OCI-LY7 (cell line): ENCODE measurements around the gene THOP1. TPM values are rescaled to one million over a fixed set of nuclear protein-coding genes. Genes with fewer than 3 reads are reported as not detected.
A peak's percentile ranks its signal among the peaks of the same experiment; 100 is the strongest.

ENCODE experiments used
- BruUV-seq: library from RNA; stranded (reverse); fragments of 400-500 nt; replicated peaks from 2 replicates; lab custom pipeline; 2021; lab: Mats Ljungman, UMichigan
- CTCF ChIA-PET: fragments of 300-600 bp; sonication (Branson Sonifier 250); formaldehyde crosslinking; loops from one replicate; lab custom pipeline; 2022; ENCODE audit warnings: antibody characterized with exemption; ENCODE audit not compliant: unreplicated experiment; lab: Charles Lee
- POLR2A ChIA-PET: fragments of 300-600 bp; sonication (Branson Sonifier 250); formaldehyde crosslinking; loops from one replicate; lab custom pipeline; 2022; ENCODE audit warnings: antibody characterized with exemption; lab: Charles Lee
- DNase-seq: peaks from one replicate; pipeline ENCODE4 v3.0.0-alpha.2; 2015; ENCODE audit warnings: low spot score
- H2AFZ ChIP-seq: fragments of 200-600 bp; sonication (generic), shearing (Covaris generic); 2 replicates; pipeline ENCODE4 v1.6.1; 2014; ENCODE audit warnings: mild to moderate bottlenecking, antibody characterized with exemption, low read length, moderate library complexity
- H3K27ac ChIP-seq: fragments of 200-600 bp; sonication (generic); 2 replicates; pipeline ENCODE4 v1.5.1; 2014; ENCODE audit warnings: mixed run types, low read depth, mild to moderate bottlenecking, moderate library complexity, low read length, inconsistent platforms; ENCODE audit not compliant: poor library complexity, severe bottlenecking
- H3K36me3 ChIP-seq: fragments of 200-600 bp; sonication (generic); 2 replicates; pipeline ENCODE4 v1.6.1; 2014; ENCODE audit warnings: mild to moderate bottlenecking, antibody characterized with exemption, low read length, moderate library complexity, mixed read lengths; ENCODE audit not compliant: insufficient read depth
- H3K4me1 ChIP-seq: fragments of 200-600 bp; sonication (generic); 2 replicates; pipeline ENCODE4 v1.5.1; 2014; ENCODE audit warnings: mild to moderate bottlenecking, low read length; ENCODE audit not compliant: insufficient read depth, poor library complexity, severe bottlenecking
- H3K4me2 ChIP-seq: fragments of 200-600 bp; sonication (generic); 2 replicates; pipeline ENCODE4 v1.6.1; 2014; ENCODE audit warnings: mild to moderate bottlenecking, low read length
- H3K4me3 ChIP-seq: fragments of 200-600 bp; sonication (generic); 2 replicates; pipeline ENCODE4 v1.5.1; 2014; ENCODE audit warnings: mild to moderate bottlenecking, low read depth, low read length; ENCODE audit not compliant: poor library complexity, severe bottlenecking
- H3K79me2 ChIP-seq: fragments of 200-600 bp; sonication (generic); 2 replicates; pipeline ENCODE4 v1.6.1; 2016; ENCODE audit warnings: low read depth, mild to moderate bottlenecking, low read length, moderate library complexity, mixed read lengths; ENCODE audit not compliant: insufficient read depth
- H3K9me2 ChIP-seq: fragments of 200-600 bp; sonication (generic); 2 replicates; pipeline ENCODE4 v1.6.1; 2016; ENCODE audit warnings: mild to moderate bottlenecking, low read length, mixed read lengths; ENCODE audit not compliant: insufficient read depth
- H3K9me3 ChIP-seq: fragments of 200-600 bp; sonication (generic); 2 replicates; pipeline ENCODE4 v1.6.1; 2014; ENCODE audit warnings: mild to moderate bottlenecking, mixed run types, low read length, mixed read lengths
- H4K20me1 ChIP-seq: fragments of 200-600 bp; sonication (generic); 2 replicates; pipeline ENCODE4 v1.6.1; 2014; ENCODE audit warnings: mild to moderate bottlenecking, antibody characterized with exemption, low read length, moderate library complexity, mixed read lengths; ENCODE audit not compliant: insufficient read depth
- CTCF ChIP-seq: fragments of 200-600 bp; sonication (generic); conservative IDR thresholded peaks from 2 replicates; pipeline ENCODE4 v1.5.1; 2014; ENCODE audit warnings: mild to moderate bottlenecking, antibody characterized with exemption, low read length, moderate library complexity, mixed read lengths
- EZH2phosphoT487 ChIP-seq: fragments of 200-600 bp; sonication (generic); IDR thresholded peaks from 2 replicates; pipeline ENCODE4 v1.6.1; 2018; ENCODE audit warnings: low read depth, borderline replicate concordance, mild to moderate bottlenecking, mixed run types, antibody characterized with exemption, low read length, moderate library complexity, mixed read lengths
- intact Hi-C: fragments of 100-400 bp; cut with micrococcal nuclease; formaldehyde crosslinking; loops from one replicate; pipeline ENCODE4 v1.10.0; 2022; ENCODE audit not compliant: unreplicated experiment
- total RNA-seq, 2 experiments: library from RNA; depleted of rRNA in 1 of 2; stranded (reverse); fragments of >200 nt in 1 of 2; shearing (Covaris generic) in 1 of 2; gene quantifications; 2 replicates each; pipeline ENCODE4 v1.2.3, GENCODE V29; 2014 to 2022

The THOP1 gene
- total RNA-seq, 2 experiments from 2014 or later, result 170 to 191 TPM

GRCh38 chr19:2782936-2783780 is 2.1 kb upstream of the THOP1 start, which contains the start of gene SGTA:
Gene SGTA, minus strand, starts transcription at chr19:2783273. Its CDS starts 14,205 bp downstream, at chr19:2769068.
- POLR2A ChIA-PET, result interaction anchor here (1.2 kb wide), 1 partner anchor 58 kb away, joined by 5 read pairs; the partner anchor contains the start of gene ZNF555
- intact Hi-C loops, result loop anchor here (2.0 kb wide), 1 partner anchor 58 kb away; the partner anchor contains the start of gene ZNF555
- CTCF ChIA-PET, result interaction anchor here (1.0 kb wide), 1 partner anchor 141 kb away, joined by 4 read pairs; no protein-coding TSS in a partner anchor
- Histone ChIP-seq H2AFZ (peak within 1 kb of the TSS; percentile 76; the same call in 1 of the 2 replicates), H3K9me3 (no peaks in the 10 kb centered on the region), H3K4me2 (peak within 1 kb of the TSS; percentile 78), H3K79me2 (peaks cover 82% of the 10 kb centered on the region), H4K20me1 (peaks cover 24% of the 10 kb centered on the region), H3K9me2 (no peaks in the 10 kb centered on the region), H3K4me3 (peak within 1 kb of the TSS; percentile 97), H3K4me1 (peaks cover 59% of the 10 kb centered on the region), H3K27ac (peak within 1 kb of the TSS; percentile 79), H3K36me3 (peaks cover 46% of the 10 kb centered on the region)
- peak; percentile 100 for DNase-seq
- BruUV-seq, result no TSS peak
- no peak for TF ChIP-seq EZH2phosphoT487
- peak; percentile 50 for TF ChIP-seq CTCF

- Histone ChIP-seq H3K36me3 (peaks cover 47% of the 10 kb centered on the region), H3K27ac (peak overlapping the region; percentile 79), H4K20me1 (peaks cover 24% of the 10 kb centered on the region), H3K4me2 (peak overlapping the region; percentile 69), H3K79me2 (peaks cover 78% of the 10 kb centered on the region), H2AFZ (peak overlapping the region; percentile 76; the same call in 1 of the 2 replicates), H3K9me2 (no peaks in the 10 kb centered on the region), H3K4me1 (peaks cover 61% of the 10 kb centered on the region), H3K9me3 (no peaks in the 10 kb centered on the region), H3K4me3 (peak overlapping the region; percentile 97)
- intact Hi-C loops, result loop anchor here (2.0 kb wide), 1 partner anchor 57 kb away; the partner anchor contains the start of gene ZNF555
- no peak for DNase-seq
- BruUV-seq, result no TSS peak
- TF ChIP-seq EZH2phosphoT487 (no peak), CTCF (no peak)
- CTCF ChIA-PET, result interaction anchor here (1.0 kb wide), 1 partner anchor 141 kb away, joined by 4 read pairs; no protein-coding TSS in a partner anchor
- POLR2A ChIA-PET, result interaction anchor here (1.2 kb wide), 1 partner anchor 58 kb away, joined by 5 read pairs; the partner anchor contains the start of gene ZNF555
Observed at GRCh38 chr19:2783781-2784145, 1.5 kb upstream of the THOP1 start.
